Neural crest cell (in vitro differentiated cells): ENCODE measurements around the gene SLC9B1. TPM values are rescaled to one million over a fixed set of nuclear protein-coding genes. Genes with fewer than 3 reads are reported as not detected.
"Not testable (repeated sequence)": the region's sequence is repeated elsewhere in the genome, so short reads cannot be mapped to it uniquely, and the experiment has no call there.

ENCODE experiments used
- DNase-seq: peaks from one replicate; pipeline ENCODE4 v3.0.0; 2021; ENCODE audit warnings: low read depth, mixed read lengths, low spot score
- H3K27ac Mint-ChIP-seq: one replicate; pipeline ENCODE4 v1.8.0; 2021; ENCODE audit warnings: mild to moderate bottlenecking, mixed read lengths; ENCODE audit not compliant: unreplicated experiment
- H3K27me3 Mint-ChIP-seq: 2 replicates; pipeline ENCODE4 v1.8.0; 2021; ENCODE audit warnings: low read depth, mild to moderate bottlenecking, mixed read lengths
- H3K36me3 Mint-ChIP-seq: 2 replicates; pipeline ENCODE4 v1.8.0; 2021; ENCODE audit warnings: low read depth, mild to moderate bottlenecking, mixed read lengths
- H3K4me1 Mint-ChIP-seq: 2 replicates; pipeline ENCODE4 v1.8.0; 2021; ENCODE audit warnings: mixed read lengths
- H3K4me3 Mint-ChIP-seq: one replicate; pipeline ENCODE4 v1.8.0; 2021; ENCODE audit warnings: mild to moderate bottlenecking, mixed read lengths
- H3K9me3 Mint-ChIP-seq: 2 replicates; pipeline ENCODE4 v1.8.0; 2021; ENCODE audit warnings: mixed read lengths
- CTCF ChIP-seq: fragments of 200-600 bp; sonication (generic); conservative IDR thresholded peaks from 2 replicates; pipeline ENCODE4 v1.5.0; 2021; ENCODE audit warnings: antibody characterized with exemption, mild to moderate bottlenecking
- total RNA-seq: library from RNA; stranded (reverse); gene quantifications from 2 replicates; pipeline ENCODE4 v1.2.1, GENCODE V29; 2021

SLC9B1 gene
- total RNA-seq, 1 donor from 2014 or later: 1.7 TPM

DNA sequence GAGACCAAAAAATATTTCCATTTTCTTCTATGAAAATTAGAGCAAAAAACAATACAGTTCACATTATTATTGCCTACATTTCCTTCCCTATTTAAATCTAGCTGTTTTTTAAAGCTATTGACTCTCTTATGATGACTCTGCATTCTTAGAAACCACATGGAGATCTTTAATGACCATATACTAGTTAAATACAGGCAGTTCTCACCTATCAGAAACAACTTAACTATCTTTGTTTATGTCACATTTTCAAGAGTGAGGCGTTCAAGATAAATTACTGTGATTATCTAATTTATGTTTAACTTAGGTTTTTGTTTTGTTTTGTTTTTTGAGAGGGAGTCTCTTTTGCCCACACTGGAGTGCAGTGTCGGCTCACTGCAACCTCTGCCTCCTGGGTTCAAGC lies 147.7 kb downstream of the SLC9B1 start:
- Mint-ChIP-seq H3K4me1 (peaks cover 37% of the 10 kb centered on the region), H3K27ac (no peak overlapping the region), H3K4me3 (peak overlapping the region; percentile 12), H3K9me3 (peaks cover 9% of the 10 kb centered on the region), H3K36me3 (peaks cover 42% of the 10 kb centered on the region), H3K27me3 (no peaks in the 10 kb centered on the region)
- no peak for TF ChIP-seq CTCF
- no peak for DNase-seq

DNA sequence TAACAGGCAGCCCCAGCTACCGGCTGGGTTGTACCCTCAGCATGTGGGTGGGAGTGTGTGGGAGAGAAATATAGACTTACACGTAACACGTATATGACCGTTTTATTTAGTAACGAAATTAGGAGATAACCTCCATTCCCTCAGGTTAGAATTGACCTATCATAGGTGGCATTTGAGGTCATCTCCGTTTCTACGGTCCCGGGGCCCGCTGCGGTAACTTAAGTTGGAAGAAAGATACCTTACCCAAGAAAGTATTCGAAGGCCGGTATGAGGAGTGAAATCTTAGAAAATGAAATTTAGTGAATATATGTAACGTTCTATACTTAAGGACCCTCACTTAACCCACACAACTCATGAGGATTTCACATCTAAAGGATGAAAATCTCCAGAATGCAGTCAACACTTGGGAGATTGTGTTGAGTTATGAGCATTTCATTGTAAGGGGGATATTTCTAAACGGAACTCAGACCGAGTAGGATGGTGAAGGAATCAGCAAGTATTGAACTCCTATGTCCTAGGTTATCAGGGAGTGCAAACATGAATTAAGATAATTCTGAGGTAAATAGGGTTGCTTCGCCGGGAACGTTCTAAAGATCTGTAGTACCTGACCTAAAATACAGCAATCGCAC lies 149.8 kb downstream of the SLC9B1 start:
- Mint-ChIP-seq H3K36me3 (peaks cover 25% of the 10 kb centered on the region), H3K4me1 (peaks cover 44% of the 10 kb centered on the region), H3K27me3 (no peaks in the 10 kb centered on the region), H3K4me3 (peak overlapping the region; percentile 95), H3K9me3 (peaks cover 3% of the 10 kb centered on the region), H3K27ac (peak overlapping the region; percentile 99)
- DNase-seq: no peak
- no peak for TF ChIP-seq CTCF

GRCh38 chr4:102868781-102869568 lies 150.5 kb downstream of the SLC9B1 start, which contains the start of gene CISD2:
Gene CISD2, plus strand, starts transcription at chr4:102868992. Its CDS starts 93 bp downstream, at chr4:102869085.
- TF ChIP-seq CTCF: no peak
- DNase-seq: peak; percentile 85
- no peaks in the 10 kb centered on the region for H3K27me3 Mint-ChIP-seq
- peaks cover 44% of the 10 kb centered on the region for H3K4me1 Mint-ChIP-seq
- peak within 1 kb of the TSS; percentile 95 for H3K4me3 Mint-ChIP-seq
- H3K27ac Mint-ChIP-seq: peak within 1 kb of the TSS; percentile 99
- H3K36me3 Mint-ChIP-seq: peaks cover 20% of the 10 kb centered on the region
- H3K9me3 Mint-ChIP-seq: peaks cover 3% of the 10 kb centered on the region

DNA sequence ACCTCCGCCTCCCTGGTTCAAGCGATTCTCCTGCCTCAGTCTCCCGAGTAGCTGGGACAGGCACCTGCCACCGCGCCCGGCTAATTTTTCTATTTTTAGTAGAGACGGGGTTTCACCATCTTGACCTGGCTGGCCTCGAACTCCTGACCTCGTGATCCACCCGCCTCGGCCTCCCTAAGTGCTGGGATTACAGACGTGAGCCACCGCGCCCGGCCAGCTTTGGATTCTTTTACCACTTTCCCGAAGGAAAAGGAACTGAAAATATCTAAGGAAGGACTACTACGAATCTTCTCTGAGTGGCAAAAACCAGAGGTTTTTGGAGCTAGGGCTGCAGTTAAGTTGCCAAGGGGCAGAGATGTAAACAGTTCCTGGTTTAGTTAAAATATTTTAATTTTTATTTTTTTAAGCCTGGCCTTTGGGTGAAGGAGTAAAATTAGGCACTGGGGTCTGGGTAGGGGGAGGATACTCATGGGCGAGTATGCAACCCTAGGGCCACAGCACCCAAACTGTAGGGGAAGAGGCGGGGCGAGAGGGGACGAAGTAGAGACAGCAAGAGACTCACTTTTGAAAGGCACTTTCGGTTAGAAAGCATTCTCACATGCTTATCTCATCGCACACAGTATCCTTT lies 151.2 kb downstream of the SLC9B1 start:
- peaks cover 3% of the 10 kb centered on the region for H3K9me3 Mint-ChIP-seq
- peak; percentile 2 for DNase-seq
- H3K4me1 Mint-ChIP-seq: peaks cover 44% of the 10 kb centered on the region
- no peak for TF ChIP-seq CTCF
- no peaks in the 10 kb centered on the region for H3K27me3 Mint-ChIP-seq
- peaks cover 13% of the 10 kb centered on the region for H3K36me3 Mint-ChIP-seq
- peak overlapping the region; percentile 97 for H3K27ac Mint-ChIP-seq
- H3K4me3 Mint-ChIP-seq: peak overlapping the region; percentile 90

- Mint-ChIP-seq H3K4me3 (peak overlapping the region; percentile 75), H3K36me3 (peaks cover 8% of the 10 kb centered on the region), H3K27me3 (no peaks in the 10 kb centered on the region), H3K4me1 (peaks cover 40% of the 10 kb centered on the region), H3K27ac (no peak overlapping the region), H3K9me3 (no peaks in the 10 kb centered on the region)
- no peak for TF ChIP-seq CTCF
- no peak for DNase-seq
These were observed 152.0 kb downstream of the SLC9B1 start for GRCh38 chr4:102867278-102868152.

DNA sequence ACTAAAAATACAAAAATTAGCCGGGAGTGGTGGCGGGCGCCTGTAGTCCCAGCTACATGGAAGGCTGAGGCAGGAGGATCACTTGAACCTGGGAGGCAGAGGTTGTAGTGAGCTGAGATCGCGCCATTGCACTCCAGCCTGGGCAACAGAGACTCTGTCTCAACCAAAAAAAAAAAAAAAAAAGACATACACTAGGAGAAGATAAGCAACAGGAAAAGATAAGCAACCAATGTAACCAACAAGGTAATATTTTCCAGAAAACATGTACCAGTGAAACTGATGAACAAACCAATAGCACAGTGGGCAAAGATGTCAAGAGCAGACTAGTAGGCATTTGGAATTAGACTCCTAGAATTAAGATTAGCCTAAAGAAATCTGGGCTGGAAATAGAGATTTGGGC lies 154.2 kb downstream of the SLC9B1 start:
- Mint-ChIP-seq H3K4me1 (peaks cover 26% of the 10 kb centered on the region), H3K4me3 (peak overlapping the region; percentile 7)
- H3K27me3 Mint-ChIP-seq, H3K27ac Mint-ChIP-seq, H3K9me3 Mint-ChIP-seq, H3K36me3 Mint-ChIP-seq, DNase-seq: not testable (repeated sequence)
